ENCODE data around the gene ISYNA1.

Gene ISYNA1

DNA sequence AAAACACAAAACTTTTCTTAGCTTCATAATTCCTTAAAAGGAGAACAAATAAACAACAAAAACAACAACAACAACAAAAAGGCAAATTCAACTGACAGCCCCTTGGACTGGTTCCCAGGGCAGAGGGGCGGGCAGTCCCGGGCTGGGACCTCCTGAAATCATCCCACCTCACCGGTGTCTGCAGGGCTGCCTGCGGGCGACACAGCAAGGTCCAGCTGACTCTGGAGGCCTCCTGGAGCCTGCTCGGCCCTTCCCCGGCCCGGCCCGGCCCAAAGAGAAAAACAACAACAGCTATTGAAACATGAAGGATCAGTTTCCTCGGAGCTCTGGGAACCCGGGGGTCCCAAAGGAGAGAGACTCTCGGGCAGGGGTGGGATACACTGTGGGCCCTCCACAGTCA lies 5.0 kb upstream of the ISYNA1 start:
- DNase-seq, result no peak

DNA sequence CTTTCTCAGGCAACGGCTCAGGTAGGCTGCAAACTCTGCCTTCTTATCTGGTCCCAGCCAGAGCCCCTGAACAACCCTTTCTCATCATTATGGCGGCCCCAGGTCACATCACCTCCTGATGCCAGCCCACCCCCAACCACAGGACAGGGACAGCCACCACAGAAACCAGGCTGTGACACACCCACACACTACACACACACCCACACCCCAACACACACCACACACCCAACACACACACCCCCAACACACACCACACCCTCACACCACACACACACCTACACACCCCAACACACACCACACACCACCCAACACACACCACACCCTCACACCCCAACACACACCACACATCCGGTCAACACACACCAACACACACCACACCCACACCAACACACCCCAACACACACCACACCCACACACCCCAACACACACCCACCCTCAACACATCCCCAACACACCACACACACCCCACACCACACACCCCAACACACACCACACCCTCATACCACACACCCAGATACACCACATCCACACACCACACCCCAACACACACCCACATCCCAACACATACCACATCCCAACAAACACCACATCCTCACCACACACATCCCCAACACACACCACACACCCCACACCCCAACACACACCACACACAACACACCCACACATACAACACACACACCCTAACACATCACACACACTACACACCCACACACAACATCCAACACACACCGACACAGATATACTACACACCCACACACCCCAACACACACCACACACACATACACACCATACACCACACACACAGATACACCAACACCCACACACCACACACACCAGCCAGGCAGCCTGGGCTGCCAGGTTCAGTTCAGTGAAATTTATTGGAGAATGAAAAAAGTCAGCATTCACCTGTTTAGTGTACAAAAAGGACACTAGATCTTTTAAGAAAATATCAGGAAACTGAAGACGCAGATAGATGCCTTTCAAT lies 4.2 kb upstream of the ISYNA1 start:
- DNase-seq, result no peak

DNA sequence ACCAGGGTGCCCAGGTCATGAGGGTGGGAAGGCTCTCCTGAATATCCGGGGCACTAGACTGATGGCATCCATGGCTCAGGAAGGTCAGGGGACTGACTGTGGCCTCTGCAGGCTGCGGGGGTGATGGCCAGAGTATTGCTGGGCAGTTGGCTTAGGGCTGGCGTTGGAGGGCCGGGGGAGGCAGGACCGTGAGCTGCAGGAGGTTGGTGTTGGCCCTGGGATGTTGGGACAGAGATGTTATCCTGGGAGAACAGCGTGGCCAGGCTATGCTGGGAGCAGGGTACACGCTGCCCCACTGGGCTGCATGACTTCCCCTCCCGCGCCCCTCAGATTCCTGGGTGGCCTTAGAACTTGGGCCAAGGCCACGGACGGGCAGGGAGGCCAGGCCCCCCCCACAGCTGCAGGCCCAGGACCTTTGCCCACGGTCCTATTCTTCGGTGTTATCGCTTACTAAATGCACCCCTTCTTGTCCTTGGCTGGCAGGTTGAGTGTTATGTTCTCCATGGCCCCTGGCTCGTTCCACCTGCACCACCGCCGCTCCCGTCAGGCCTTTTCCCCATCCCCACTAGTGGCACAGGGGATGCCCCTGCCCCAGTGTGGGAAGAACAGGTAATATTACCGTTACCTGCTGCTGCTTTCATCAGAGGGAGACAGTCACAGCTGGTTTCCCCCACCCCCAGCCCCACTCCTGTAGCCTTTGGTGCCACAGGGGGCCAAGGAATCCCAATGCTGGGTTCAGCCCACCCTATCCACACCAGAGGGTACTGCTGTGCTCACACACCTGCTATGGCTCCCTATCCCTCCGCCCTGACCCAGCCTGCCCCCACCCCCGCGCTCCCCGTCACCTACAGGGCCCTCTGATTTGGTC lies 3.2 kb upstream of the ISYNA1 start:
- no peak for DNase-seq

DNA sequence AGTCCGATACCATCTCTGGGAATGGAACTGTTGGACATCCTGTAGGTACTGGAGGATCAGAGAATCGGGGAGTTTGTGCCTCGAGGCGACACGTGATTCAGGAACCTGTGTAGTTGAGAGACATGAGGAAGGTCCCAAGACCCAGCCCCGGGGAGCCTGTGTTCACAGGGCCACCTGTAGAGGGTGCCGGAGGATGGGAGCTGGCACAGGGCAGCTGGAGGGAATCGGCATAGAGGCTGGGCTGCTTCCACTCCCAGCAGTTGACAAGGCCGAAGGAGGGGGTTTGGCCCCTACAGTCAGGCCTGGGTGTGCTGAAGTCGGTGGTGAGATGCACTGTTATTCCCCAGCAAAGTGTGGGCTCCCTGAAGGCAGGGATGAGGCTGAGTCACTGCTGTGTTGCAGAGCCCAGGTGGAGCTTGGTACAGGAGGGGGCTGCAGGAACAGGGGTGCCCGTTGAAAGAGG lies 2.5 kb upstream of the ISYNA1 start:
- DNase-seq, result no peak

DNA sequence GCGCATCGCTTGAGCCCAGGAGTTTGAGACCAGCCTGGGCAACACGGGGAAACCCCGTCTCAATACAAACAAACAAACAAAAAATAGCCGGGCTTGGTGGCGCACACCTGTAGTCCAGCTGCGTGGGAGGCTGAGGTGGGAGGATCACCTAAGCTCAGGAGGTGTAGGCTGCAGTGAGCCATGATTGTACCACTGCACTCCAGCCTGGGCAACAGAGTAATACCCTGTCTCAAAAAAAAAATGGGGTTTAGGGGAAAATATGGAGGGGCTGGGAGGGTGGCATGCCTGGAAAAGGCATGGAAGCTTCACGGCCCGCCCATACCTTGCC lies 1.9 kb upstream of the ISYNA1 start:
- no peak for DNase-seq

DNA sequence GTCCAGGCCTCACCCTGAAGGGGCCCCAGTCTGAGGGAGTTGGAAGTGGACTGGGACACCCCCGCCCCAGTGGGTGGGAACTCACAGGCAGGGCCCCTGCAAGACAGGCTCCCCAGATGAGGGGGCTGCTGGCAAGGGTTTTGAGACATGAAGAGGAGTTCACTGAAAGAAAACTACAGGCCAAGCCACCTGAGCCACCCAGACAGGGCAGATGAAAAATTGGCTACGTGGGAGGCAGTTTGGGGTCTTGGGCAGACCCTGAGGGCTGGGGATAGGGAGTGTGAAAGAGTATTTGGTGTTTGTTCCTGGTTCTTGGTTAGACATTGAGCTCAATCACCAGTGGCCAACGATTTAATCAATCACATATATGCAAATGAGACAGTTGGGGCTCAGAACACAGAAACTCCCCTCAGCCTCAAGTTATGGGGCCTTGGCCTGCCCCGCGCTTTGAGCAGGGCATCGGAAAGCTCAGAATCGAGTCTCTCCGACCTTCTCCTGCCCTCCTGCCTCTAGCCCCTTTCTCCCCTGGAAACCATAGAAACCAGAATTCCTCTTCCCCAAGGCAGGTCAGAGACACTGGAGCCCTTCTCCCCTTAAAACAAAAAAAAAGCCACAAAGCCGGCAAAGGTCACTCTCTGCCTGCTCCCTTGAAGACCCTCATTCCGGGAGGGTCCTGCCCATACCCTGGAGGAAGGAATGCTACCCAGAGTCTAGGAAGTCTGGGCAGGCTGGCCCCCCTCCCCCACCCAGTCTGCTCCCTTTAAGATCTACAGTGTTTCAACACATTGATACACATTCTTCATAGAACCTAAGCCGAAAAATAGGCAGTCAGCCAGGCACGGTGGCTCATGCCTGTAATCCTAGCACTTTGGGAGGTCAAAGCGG lies 1.3 kb upstream of the ISYNA1 start:
- no peak for DNase-seq

DNA sequence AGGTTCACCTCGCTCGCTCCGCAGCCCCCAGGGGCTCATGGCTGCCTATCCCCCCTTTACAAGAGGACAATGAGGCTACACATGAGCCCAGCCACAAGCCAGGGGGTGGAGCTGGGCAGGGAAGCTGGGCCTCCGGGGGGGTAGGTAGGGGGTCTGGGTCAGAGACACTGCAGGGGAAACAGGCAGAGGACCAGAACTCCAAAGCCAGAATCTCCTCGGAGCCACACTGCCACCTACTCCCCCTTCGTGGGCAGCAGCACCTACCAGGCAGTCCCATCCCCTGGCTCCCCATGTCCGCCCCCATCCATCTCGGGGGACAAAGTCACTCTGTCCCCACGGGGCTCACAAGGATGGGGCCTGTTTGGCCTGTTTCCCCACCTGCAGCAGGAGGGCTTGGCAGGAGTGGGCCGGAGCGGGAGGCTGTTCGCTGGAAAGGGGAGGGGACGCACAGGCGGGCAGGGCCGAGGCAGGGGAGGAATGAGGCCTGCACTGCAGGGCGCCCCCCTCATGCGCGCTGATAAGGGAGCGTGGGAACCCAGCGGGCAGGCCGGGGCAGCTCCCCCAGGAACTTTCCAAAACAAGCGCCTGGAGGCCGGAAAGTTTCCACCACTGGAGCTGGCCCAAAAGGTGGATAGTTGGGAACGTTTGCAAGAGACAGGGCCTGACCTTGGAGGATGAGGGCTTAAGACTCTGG lies 545 bp upstream of the ISYNA1 start:
- DNase-seq, result no peak

DNA sequence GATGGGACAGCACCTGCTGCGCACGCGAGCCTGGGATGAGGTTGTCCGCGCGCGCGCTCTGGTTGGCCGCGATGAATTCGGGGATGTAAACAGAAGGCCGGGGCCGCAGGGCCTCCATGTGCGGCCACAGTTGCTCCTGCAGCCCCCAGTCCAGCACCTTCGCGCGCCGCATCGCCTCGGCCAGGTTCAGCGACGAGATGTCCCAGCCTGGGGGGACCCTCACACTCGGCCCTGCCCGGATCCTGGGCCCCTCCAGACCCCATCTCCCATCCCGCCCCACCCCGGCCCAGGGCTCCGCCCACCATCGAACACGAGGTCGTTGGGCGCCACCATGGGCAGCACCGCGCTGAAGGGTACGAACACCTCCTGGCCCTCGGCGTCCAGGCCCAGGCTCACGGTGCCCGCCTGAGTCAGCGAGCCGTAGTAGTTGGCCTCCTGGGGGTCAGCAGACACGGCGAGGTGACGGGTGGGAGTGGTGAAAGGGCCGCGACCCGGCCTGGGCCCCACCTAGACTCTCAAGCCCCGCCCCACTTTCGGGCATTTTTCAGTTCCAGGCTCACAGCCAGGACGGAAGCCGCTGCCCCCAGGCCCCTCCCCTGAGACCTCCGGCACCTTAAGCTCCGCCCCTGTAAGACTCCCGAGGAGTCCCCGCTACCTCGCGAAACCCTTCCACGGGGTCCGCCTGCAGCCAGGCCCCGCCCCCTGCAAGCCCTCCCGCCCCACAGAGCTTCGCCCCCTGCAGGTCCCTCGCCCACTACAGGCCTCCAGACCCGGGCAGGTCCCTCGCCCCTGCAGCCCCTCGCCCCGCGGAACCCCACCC lies 1.1 kb downstream of the ISYNA1 start:
- no peak for DNase-seq

DNA sequence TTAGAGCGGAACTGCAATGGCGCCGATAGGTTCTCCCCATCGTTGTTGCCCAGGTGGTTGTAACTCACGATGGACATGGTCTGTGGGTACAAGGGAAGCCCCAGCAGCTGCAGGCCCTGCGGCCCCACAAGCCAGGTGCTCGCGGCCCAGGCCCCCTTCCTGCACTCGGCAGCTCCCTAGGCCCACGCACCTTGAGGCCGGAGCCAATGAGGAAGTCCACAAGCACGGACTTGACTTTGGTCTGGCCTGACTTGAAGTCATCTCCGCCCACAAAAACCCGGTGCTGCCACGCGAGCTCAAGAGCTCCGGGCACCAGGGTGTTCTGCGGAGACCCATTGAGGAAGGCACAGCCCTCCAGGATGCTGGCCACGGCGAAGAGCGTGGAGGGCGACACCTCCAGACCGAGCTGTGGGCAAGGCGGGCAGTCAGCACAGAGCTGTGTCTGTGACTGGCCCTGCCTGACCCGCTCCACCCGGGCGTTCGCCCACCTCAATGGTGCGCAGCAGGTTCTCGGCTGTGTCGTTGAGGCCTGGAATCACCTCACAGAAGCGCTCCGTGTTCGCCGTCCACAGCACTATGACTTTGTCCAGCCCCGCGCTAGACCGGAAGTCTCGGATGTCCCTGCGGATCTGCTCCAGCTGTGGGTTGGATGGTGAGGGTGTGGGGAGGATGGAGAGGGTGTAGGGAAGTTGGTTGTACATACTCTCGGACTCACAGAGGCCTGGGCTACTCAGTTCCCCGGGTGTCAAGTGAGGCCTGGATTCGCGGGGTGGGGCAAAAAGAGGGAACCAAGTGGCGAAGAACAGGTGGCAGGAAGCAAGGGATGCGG lies 1.9 kb downstream of the ISYNA1 start:
- DNase-seq, result peak; percentile 68

DNA sequence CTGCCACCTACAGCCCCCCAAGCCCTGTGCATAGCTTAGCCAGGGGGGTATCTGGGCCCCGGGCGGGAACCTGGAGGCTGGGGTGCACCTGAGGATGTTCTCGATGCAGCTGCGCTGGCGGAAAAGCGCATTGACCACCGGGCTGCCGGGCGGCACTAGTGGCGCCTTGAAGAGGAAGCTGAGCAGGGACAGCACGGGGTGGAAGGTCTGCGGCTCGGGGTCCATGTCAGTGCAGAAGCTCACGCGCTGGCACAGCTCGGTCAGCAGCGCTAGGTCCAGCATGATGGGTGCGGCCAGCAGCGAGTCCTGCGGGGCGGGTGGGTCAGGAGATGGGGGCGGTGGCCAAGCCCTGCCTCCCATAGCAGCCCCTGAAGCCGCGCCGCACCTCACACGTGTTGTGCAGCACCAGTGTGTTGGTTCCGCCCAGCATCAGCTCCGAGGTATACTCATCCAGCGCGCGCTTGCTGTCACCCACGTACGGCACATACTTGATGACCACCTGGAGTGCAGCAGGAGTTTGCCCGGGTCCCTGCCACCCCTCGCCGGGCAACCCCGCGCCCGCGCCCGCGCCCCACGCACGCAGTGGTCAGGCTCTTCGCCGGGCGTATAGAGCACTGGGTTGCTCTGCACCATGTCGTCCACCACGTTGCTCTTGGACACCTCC lies 2.6 kb downstream of the ISYNA1 start:
- no peak for DNase-seq

DNA sequence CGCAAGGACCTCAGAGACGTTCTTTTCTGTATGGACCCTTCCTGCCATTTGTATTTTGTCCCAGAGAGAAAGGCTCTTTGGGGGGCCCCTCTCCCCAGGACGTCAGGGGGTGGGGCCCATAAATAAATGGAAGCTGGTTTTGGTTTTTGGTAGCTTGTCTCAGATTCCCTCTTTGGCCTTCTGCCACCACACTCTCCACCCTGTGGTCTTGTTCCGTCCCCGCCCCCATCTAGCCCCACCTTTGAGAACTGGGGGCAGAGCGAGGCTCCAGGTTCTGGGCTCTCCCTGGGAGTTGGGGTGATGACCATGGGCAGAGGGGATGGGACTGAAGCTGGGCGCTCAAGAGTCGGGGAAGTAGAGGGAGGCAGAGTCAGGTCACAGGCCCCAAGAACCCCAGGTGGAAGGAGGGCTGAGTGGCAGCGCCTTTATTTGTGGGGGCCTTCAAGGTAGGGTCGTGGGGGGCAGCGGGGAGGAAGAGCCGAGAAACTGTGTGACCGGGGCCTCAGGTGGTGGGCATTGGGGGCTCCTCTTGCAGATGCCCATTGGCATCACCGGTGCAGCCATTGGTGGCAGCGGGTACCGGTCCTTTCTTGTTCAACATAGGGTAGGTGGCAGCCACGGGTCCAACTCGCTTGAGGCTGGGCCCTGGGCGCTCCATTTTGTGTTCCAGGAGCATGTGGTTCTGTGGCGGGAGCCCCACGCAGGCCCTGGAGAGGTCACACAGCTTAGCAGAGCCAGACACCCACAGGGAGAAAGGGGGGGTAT lies 3.3 kb downstream of the ISYNA1 start:
- no peak for DNase-seq

DNA sequence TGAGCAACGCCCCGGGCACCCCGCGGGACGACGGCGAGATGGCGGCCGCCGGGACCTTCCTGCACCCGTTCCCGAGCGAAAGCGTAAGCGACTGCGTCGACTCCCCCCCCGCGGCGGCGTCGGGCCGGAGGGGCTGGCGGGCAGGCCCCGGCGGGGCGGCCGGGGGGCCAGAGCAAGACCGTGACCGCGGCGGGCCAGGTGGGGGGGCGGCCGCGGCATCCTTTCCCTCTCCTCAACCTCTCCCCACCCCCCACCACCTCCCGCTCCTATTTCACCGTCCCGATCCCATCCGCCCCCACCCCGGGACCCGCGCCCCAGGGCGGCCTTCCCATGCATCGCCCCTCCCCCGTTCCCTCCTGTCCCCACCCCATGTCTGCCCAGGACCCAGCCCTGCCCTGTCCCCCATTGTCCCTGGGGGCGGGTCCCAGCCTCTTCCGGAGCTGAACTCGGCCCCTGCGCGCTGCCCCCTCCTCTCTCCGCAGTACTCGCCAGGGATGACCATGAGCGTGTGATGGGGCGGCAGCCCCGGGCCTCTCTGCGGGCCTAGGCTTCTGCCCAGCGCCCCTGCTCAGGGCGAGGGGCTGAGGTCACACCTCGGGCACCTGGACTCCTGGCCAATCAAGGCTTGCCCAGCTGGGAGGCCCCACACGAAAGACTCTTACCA lies 4.1 kb downstream of the ISYNA1 start:
- DNase-seq, result no peak

DNA sequence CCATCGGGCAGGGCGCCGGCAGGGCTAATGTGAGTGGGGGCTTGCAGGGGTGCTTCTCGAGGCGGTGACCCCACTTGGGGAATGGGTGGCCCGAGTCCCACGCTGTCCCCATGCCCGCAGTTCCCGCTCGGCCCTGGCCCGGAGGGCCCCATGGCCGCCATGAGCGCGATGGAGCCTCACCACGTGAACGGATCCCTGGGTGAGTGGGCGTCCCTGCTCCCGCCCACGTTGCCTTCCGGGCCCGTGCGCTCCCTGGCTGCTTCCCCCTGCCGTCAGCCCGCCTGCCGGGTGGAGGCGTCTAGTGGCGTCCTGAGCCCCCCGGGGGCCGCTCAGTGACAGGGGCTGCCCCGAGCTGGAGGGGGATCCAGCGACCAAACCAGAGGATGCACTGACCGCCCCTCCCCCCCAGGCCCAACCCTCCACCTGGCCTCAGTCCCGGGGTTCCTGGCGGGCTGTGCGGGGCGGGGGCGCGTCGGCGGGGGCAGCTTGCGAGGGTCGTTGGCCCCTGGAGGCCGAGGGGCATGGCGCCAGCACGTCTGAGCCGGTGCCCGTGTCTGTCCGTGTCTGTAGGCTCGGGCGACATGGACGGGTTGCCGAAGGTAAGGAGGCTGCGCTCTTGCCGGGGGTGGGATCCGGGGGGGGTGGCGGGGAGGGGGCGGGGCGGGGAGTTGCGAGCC lies 4.8 kb downstream of the ISYNA1 start:
- DNase-seq, result no peak

DNA sequence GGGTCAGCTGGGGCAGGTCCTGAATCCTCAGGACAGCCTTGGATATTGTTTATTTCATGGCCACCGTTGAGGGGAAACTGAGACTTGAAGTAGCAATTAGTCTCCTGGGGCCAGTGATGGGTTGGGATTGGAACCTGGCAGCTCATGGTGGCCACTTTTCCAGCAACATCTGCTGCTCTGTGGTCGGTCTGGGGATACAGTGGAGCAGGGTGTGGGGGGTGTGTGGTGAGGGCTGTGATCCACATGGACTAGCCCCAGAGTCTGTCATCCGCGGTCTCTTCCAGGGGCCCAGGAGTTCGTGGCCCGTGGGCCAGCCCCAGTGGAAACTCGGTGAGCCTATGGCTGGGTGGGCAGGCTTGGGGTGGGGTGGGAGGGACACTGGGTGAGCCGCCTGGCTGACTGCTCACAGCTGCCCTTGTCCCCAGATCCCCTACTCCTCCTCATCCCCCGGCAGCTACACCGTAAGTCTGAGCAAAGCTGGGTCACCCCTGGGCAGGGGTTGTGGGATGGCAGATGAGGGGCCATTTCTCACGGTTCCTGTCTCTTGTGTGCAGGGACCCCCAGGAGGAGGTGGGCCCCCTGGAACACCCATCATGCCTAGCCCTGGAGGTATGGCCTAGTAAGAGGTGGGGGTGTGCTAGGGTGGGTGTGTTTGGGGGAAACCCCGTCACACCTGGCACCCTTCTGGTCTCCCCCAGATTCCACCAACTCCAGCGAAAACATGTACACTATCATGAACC lies 5.5 kb downstream of the ISYNA1 start:
- DNase-seq, result no peak

DNA sequence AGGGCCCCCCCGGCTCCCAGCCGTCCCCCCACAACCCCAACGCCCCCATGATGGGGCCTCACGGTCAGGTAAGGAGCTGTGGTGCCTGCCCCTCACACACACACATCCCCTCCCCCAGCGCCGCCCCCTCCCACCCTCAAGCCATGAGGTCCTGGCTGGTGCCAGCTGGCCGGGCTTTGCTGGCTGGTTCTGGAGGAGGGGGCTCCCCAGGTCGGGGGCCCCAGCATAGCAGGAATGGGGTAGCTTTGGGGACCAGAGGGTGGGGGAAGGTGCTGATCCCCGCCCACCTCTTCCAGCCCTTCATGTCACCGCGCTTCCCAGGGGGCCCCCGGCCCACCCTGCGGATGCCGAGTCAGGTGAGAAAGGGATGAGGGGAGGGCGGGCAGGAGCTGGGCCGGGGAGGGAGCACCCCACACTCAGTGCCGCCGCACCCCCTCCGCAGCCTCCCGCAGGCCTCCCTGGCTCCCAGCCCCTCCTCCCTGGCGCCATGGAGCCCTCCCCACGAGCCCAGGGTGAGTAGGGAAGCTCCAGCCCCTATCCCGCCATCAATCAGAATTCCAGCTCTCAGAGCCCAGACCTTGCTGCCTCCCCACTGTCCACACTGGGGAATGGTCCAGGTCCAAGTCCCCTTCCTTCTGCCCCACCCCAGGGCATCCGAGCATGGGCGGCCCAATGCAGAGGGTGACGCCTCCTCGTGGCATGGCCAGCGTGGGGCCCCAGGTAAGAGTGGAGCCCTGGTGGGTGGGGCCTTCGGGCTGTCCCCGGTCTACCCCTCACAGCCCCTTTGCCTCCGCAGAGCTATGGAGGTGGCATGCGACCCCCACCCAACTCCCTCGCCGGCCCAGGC lies 6.4 kb downstream of the ISYNA1 start:
- DNase-seq, result no peak
